DMS53 (cell line): ENCODE data around the gene ZYX.

Experiments
- DNase-seq: peaks from one replicate; lab custom pipeline; 2025; lab: John Stamatoyannopoulos, UW

Gene ZYX

GRCh38 chr7:143362131-143363015 is 18.8 kb upstream of the ZYX start, which contains the start of gene FAM131B:
FAM131B (minus strand) TSS chr7:143362713; CDS start chr7:143362603, 110 bp downstream.
- DNase-seq: peak; percentile 58

GRCh38 chr7:143363016-143363937 is 17.9 kb upstream of the ZYX start:
- no peak for DNase-seq

- peak; percentile 83 for DNase-seq
Measured at GRCh38 chr7:143367972-143368371, 13.2 kb upstream of the ZYX start.

GRCh38 chr7:143368387-143368786 is 12.8 kb upstream of the ZYX start:
- DNase-seq: no peak

- no peak for DNase-seq
Measured at GRCh38 chr7:143369678-143370651, 11.2 kb upstream of the ZYX start.

- peak; percentile 39 for DNase-seq
Measured at GRCh38 chr7:143372070-143372469, 9.1 kb upstream of the ZYX start.

GRCh38 chr7:143373255-143373794 is 7.8 kb upstream of the ZYX start:
- no peak for DNase-seq

- no peak for DNase-seq
Measured at GRCh38 chr7:143374561-143374960, 6.6 kb upstream of the ZYX start.

GRCh38 chr7:143375298-143376034 is 5.7 kb upstream of the ZYX start:
- no peak for DNase-seq

- DNase-seq: no peak
Measured at GRCh38 chr7:143376396-143376795, 4.7 kb upstream of the ZYX start.

- no peak for DNase-seq
Measured at GRCh38 chr7:143379611-143380259, 1.4 kb upstream of the ZYX start.

GRCh38 chr7:143380260-143380645 is 892 bp upstream of the ZYX start:
- peak; percentile 92 for DNase-seq

- DNase-seq: peak; percentile 74
Measured at GRCh38 chr7:143381427-143382125, 431 bp downstream of the ZYX start.

GRCh38 chr7:143382126-143382790 is 1.1 kb downstream of the ZYX start:
- DNase-seq: peak; percentile 25

- DNase-seq: no peak
Measured at GRCh38 chr7:143382791-143383641, 1.9 kb downstream of the ZYX start.

GRCh38 chr7:143383642-143383957 is 2.5 kb downstream of the ZYX start:
- DNase-seq: no peak

- DNase-seq: no peak
Measured at GRCh38 chr7:143384148-143384547, 3.0 kb downstream of the ZYX start.
